BLaER1 (cell line): ENCODE measurements around the gene COMMD4.
"Not testable (repeated sequence)": the region's sequence is repeated elsewhere in the genome, so short reads cannot be mapped to it uniquely, and the experiment has no call there.

ENCODE experiments used
- H3K27ac ChIP-seq: shearing (Covaris generic); formaldehyde crosslinking; 2 replicates; pipeline ENCODE4 v1.8.1; 2022
- H3K27me3 ChIP-seq: shearing (Covaris generic); formaldehyde crosslinking; 2 replicates; pipeline ENCODE4 v1.8.1; 2022
- H3K36me3 ChIP-seq: shearing (Covaris generic); formaldehyde crosslinking; 2 replicates; pipeline ENCODE4 v1.8.1; 2022
- H3K4me1 ChIP-seq: shearing (Covaris generic); formaldehyde crosslinking; 2 replicates; pipeline ENCODE4 v1.8.1; 2022
- H3K4me2 ChIP-seq: shearing (Covaris generic); formaldehyde crosslinking; 2 replicates; pipeline ENCODE4 v1.8.1; 2022
- H3K4me3 ChIP-seq: shearing (Covaris generic); formaldehyde crosslinking; 2 replicates; pipeline ENCODE4 v1.8.1; 2022
- H3K9ac ChIP-seq: shearing (Covaris generic); formaldehyde crosslinking; 2 replicates; pipeline ENCODE4 v1.8.1; 2022
- H3K9me3 ChIP-seq: shearing (Covaris generic); formaldehyde crosslinking; 2 replicates; pipeline ENCODE4 v1.8.1; 2022
- H4K20me1 ChIP-seq: shearing (Covaris generic); formaldehyde crosslinking; 2 replicates; pipeline ENCODE4 v1.8.1; 2022
- Cebpa-rat ChIP-seq: shearing (Covaris generic); IDR thresholded peaks from 2 replicates; pipeline ENCODE4 v1.8.1; 2022

Gene COMMD4

DNA sequence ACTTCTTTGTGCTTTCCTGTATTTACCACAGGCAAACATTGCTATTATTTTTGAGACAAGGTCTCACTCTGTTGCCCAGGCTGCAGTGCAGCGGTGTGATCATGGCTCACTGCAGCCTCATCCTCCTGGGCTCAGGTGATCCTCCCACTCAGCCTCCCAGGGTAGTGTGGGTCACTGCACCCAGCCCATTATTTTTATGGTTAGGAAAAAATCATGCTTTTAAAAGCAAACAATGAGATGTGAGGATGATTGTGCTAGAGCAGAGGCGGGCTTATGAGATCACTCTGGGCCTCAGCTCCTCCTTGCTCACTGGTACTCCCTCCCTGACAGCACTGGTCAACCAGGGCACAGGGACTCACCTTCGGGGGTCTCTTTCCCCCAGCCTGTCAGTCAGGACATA is 30.3 kb downstream of the COMMD4 start:
- Histone ChIP-seq H3K27ac (no peak overlapping the region), H3K4me2 (no peak overlapping the region), H3K4me1 (peaks cover 55% of the 10 kb centered on the region), H3K9me3 (no peaks in the 10 kb centered on the region), H3K36me3 (peaks cover 64% of the 10 kb centered on the region), H3K4me3 (no peak overlapping the region), H3K9ac (no peak overlapping the region), H3K27me3 (no peaks in the 10 kb centered on the region), H4K20me1 (peaks cover 15% of the 10 kb centered on the region; the same call in 1 of the 2 replicates)
- no peak for TF ChIP-seq Cebpa-rat

GRCh38 chr15:75367006-75367405 is 31.1 kb downstream of the COMMD4 start:
- Histone ChIP-seq H3K4me2 (peak overlapping the region; percentile 92), H3K9ac (no peak overlapping the region), H3K4me1 (peaks cover 58% of the 10 kb centered on the region), H4K20me1 (peaks cover 22% of the 10 kb centered on the region), H3K27ac (no peak overlapping the region), H3K36me3 (peaks cover 64% of the 10 kb centered on the region), H3K9me3 (no peaks in the 10 kb centered on the region), H3K27me3 (no peaks in the 10 kb centered on the region), H3K4me3 (no peak overlapping the region)
- no peak for TF ChIP-seq Cebpa-rat

DNA sequence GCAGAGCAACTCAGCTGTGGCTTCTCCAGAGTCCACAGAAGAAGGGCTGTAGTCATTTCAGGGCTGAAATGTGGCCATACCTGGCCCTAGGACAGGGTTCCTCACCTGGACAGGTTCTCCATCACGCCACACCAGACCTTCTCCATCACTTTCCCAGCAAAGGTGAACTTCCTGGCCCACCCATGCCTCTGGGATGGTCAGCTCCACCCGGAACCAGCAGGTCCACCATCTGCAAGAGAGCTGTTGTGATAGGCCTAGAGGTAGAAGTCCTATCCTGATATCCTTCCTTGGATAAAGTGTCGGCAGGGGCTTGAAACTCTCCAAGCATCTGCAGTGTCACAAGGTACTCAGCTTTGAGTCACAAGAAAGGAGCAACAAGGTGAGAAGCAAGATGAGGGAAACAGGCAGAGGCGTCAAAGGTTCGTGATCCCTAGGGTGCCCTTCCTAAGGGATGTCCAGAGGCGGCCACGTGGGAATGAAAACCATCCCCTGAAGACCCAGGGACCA is 31.6 kb downstream of the COMMD4 start:
- peak overlapping the region; percentile 99 for H3K27ac ChIP-seq

DNA sequence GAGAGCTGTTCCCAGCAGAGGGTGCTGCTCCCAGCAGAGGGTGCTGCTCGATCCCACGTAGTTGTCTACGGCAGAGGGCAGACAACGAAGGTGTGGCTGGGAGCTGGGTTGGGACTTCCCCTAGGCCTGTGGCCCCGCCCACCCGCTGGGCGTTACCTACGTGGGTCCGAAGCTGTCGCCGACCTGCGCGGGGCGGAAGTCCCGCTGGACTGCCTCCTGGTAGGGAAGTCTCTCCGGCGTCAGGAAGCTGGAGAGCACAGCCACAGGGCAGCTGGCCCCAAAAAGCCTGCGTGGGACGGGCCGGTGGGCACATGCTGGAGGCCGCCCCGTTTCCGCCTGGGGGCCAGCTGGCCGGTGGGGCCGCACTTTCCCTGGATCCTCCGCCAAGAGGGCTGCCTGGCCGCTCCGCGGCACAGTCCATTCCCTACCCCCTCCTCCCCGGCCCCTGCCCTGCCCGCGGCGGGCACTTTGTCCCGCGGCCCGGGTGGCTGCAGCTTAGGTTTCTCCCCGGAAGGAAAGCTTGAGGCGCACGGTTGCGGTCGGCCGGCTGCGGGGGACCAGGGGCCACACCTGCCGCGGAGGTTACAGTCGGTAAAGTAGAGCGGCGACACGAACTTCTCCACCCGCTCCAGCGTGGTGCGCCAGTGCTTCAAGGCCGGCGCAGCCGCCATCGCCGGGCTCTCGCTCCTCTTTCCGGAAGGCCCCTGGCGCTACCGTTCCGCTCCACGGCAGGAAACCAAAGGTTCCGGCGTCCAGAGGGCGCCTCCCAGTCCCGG is 32.2 kb downstream of the COMMD4 start, which contains the start of gene MAN2C1:
Gene MAN2C1, minus strand, starts transcription at position 695 of the 776 bp plus-strand sequence. Its CDS starts 24 bp downstream, at position 671.
- H3K27me3 ChIP-seq, result no peaks in the 10 kb centered on the region
- peak within 1 kb of the TSS; percentile 96 for H3K9ac ChIP-seq
- H3K4me3 ChIP-seq, result peak within 1 kb of the TSS; percentile 97
- peaks cover 72% of the 10 kb centered on the region for H3K36me3 ChIP-seq
- H4K20me1 ChIP-seq, result peaks cover 23% of the 10 kb centered on the region
- H3K4me1 ChIP-seq, result peaks cover 47% of the 10 kb centered on the region
- no peak for TF ChIP-seq Cebpa-rat
- no peaks in the 10 kb centered on the region for H3K9me3 ChIP-seq
- peak within 1 kb of the TSS; percentile 92 for H3K4me2 ChIP-seq
- peak within 1 kb of the TSS; percentile 99 for H3K27ac ChIP-seq

More for the DNA sequence above, 31.6 kb downstream of the COMMD4 start:
- Histone ChIP-seq H3K4me1 (peaks cover 54% of the 10 kb centered on the region), H3K9ac (peak overlapping the region; percentile 96), H3K36me3 (peaks cover 66% of the 10 kb centered on the region), H3K4me3 (peak overlapping the region; percentile 97), H3K4me2 (peak overlapping the region; percentile 92), H3K27me3 (no peaks in the 10 kb centered on the region), H4K20me1 (peaks cover 22% of the 10 kb centered on the region), H3K9me3 (no peaks in the 10 kb centered on the region)
- no peak for TF ChIP-seq Cebpa-rat

DNA sequence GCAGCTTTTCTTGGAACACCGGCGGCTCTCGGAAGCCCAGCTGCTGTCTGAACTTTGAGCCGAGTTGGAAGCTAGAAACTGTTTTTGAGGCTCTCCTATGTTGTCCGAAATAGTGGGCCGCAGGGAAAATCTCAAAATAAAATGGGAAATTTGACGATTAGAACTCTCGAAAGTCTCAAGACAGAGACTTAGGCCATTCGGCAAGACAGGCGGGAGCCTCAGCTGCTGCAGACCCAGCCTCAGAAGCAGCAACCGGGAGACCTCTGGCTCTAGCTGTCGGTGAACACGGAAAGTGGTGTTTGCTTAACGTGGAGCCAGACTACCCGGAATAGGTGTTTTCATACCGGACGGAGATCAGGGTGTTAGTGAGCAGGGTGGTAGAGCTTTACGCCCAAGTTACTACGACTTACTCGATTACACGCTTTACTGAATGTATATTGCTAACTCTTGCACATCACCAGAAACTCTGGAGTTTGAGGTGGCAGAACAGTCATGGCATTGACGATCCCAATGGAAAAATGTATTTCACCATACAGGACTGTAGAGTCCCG is 32.9 kb downstream of the COMMD4 start:
- Histone ChIP-seq H3K36me3 (peaks cover 77% of the 10 kb centered on the region), H3K9me3 (no peaks in the 10 kb centered on the region)

GRCh38 chr15:75369897-75370581 is 34.2 kb downstream of the COMMD4 start:
- H3K27ac ChIP-seq, result no peak overlapping the region
- peak overlapping the region; percentile 96; the same call in 1 of the 2 replicates for H3K9ac ChIP-seq

More for the DNA sequence above, 32.9 kb downstream of the COMMD4 start:
- Histone ChIP-seq H3K4me2 (peak overlapping the region; percentile 92), H3K27me3 (no peaks in the 10 kb centered on the region), H3K27ac (peak overlapping the region; percentile 99), H3K4me1 (peaks cover 41% of the 10 kb centered on the region), H4K20me1 (peaks cover 29% of the 10 kb centered on the region), H3K4me3 (peak overlapping the region; percentile 97), H3K9ac (peak overlapping the region; percentile 96)
- no peak for TF ChIP-seq Cebpa-rat

GRCh38 chr15:75371486-75371885 is 35.6 kb downstream of the COMMD4 start:
- TF ChIP-seq Cebpa-rat, result no peak
- H3K9me3 ChIP-seq, result no peaks in the 10 kb centered on the region
- no peak overlapping the region for H3K27ac ChIP-seq
- no peak overlapping the region for H3K4me2 ChIP-seq
- peaks cover 39% of the 10 kb centered on the region for H4K20me1 ChIP-seq
- no peak overlapping the region for H3K9ac ChIP-seq
- no peak overlapping the region for H3K4me3 ChIP-seq
- H3K27me3 ChIP-seq, result no peaks in the 10 kb centered on the region
- H3K36me3 ChIP-seq, result peaks cover 77% of the 10 kb centered on the region
- H3K4me1 ChIP-seq, result peaks cover 31% of the 10 kb centered on the region

More at GRCh38 chr15:75369897-75370581, 34.2 kb downstream of the COMMD4 start:
- Histone ChIP-seq H4K20me1 (peaks cover 35% of the 10 kb centered on the region), H3K4me2 (no peak overlapping the region), H3K9me3 (no peaks in the 10 kb centered on the region), H3K27me3 (no peaks in the 10 kb centered on the region), H3K36me3 (peaks cover 77% of the 10 kb centered on the region), H3K4me1 (peaks cover 35% of the 10 kb centered on the region), H3K4me3 (no peak overlapping the region)
- TF ChIP-seq Cebpa-rat, result no peak

DNA sequence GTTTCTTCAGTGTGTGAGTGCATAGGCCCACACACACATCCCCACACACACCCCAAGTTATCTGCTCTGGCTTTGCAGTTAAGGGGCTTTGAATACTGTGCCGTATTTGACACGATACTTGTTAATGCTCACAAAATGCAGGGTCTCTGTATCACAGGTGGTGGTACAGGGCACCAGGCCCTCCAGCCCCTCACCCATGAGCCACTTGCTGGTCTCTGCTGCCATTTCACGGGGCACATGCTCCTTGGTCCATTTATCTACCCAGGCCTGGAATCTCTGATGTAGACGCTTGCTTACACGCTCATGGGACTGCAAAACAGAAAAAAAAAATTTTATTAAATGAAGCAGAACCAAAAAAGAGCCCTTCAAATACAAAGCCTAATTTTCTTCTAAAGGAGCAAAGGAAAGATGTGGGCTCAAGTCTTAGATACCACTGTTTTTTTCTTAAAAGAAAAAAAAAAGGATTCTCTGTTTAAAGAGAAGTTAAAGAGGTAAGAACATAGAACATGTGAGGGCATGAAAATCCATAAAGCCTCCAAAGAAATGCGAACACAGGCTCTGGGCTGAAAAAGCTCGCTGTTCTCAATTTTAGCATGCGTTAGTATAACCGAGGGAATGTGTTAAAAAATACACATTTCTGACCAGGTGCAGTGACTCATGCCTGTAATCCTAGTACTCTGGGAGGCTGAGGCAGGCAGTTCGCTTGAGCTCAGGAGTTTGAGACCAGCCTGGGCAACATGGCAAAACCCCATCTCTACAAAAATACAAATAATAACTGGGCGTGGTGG is 36.2 kb downstream of the COMMD4 start:
- Histone ChIP-seq H3K36me3 (peaks cover 78% of the 10 kb centered on the region), H4K20me1 (peaks cover 35% of the 10 kb centered on the region), H3K27ac (no peak overlapping the region), H3K4me3 (no peak overlapping the region), H3K4me1 (peaks cover 29% of the 10 kb centered on the region), H3K9me3 (no peaks in the 10 kb centered on the region), H3K9ac (no peak overlapping the region), H3K4me2 (no peak overlapping the region), H3K27me3 (no peaks in the 10 kb centered on the region)
- TF ChIP-seq Cebpa-rat, result no peak

- H4K20me1 ChIP-seq, result peaks cover 21% of the 10 kb centered on the region
- no peaks in the 10 kb centered on the region for H3K27me3 ChIP-seq
- no peaks in the 10 kb centered on the region for H3K9me3 ChIP-seq
- H3K4me2 ChIP-seq, result no peak overlapping the region
- H3K36me3 ChIP-seq, result peaks cover 98% of the 10 kb centered on the region
- H3K9ac ChIP-seq, result no peak overlapping the region
- no peak for TF ChIP-seq Cebpa-rat
- H3K4me1 ChIP-seq, result 0 out of 2 replicates have a peak, but pooled peaks cover 1% of the 10 kb centered on the region
- H3K27ac ChIP-seq, result no peak overlapping the region
- no peak overlapping the region for H3K4me3 ChIP-seq
Measured at GRCh38 chr15:75380773-75381172, 44.9 kb downstream of the COMMD4 start.

DNA sequence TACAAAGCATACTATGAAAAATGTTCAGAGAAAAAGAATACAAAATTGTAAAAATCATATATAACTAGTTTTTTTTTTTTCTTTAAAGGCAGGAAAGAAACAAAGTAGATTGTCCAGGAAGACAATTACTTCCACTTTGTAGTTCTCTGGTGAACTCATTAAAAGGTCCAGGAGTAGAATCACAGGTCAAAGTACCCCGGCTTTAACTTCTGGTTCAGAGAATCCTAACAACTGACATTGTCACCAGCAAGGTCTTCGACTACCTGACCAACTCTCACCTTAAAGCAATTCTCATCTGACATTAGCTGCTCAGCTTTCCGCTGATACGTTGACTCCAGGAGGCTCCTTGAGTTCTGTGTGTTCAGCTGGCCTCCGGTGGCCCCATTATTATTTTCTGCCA is 48.1 kb downstream of the COMMD4 start:
- H3K4me3 ChIP-seq, H3K9ac ChIP-seq, H3K4me1 ChIP-seq, H3K9me3 ChIP-seq, H3K4me2 ChIP-seq, H3K27ac ChIP-seq, H3K27me3 ChIP-seq: not testable (repeated sequence)
- Histone ChIP-seq H3K36me3 (peaks cover 98% of the 10 kb centered on the region), H4K20me1 (peaks cover 51% of the 10 kb centered on the region)
